ENCODE data around the gene THAP10.

The THAP10 gene

GRCh38 chr15:70832176-70832575, 60.1 kb downstream of the THAP10 start:
- DNase-seq (ENCODE audit: low read depth), result no peak
- H3K4me3 ChIP-seq (ENCODE audit: control insufficient read depth, low read depth, low read length), result no peak overlapping the region
- TF ChIP-seq CTCF (IDR thresholded peaks at IDR 0.05; ENCODE audit: control insufficient read depth, insufficient read depth, low read depth, low read length, missing control alignments), result no peak

All from AG09309 (cell line).